Right forelimb (tissue), 1 donor: ENCODE measurements around the gene INAVA.

Source experiments
- DNase-seq: peaks from one replicate; pipeline ENCODE4 v3.0.0-alpha.2; 2018

Gene INAVA

DNA sequence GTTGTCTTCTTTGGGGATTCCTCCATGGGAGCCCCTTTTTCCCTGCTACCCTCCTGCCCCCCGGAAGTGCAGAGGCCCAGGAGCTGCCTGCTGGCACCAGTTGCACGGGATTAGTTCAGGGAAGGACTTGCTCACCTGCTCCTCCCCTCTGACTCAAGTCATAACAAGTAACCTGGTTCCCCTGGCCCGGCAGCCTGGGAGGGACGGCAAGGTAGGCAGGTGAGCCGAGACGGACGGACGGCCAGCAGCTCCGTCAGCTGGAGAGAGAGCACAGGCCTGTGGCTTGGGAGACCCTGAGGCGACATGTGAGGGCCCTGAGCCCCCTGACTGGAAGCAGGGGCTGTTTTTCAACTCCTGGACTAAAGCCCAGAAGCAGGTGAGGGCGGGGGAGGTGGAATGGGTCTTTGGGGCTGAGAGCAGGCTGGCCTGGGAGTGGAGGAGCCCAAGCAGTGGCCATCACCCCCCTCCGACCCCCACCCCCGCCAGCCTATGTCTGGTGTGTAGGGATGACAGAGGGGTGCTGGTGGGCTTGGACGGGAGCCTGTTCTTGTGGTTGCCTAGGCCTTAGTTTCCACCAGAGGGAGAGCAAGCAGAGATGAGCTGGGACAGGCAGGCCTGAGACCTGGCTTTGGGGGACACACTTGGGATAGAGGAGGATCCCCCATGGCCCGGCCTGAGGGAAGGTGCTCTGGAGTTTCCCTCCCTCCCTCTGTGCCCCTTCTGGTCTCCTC lies at the start of gene INAVA:
INAVA (plus strand) TSS at position 189 of the 731 bp plus-strand sequence. CDS start 3,501 bp downstream, outside the sequence.
- no peak for DNase-seq

DNA sequence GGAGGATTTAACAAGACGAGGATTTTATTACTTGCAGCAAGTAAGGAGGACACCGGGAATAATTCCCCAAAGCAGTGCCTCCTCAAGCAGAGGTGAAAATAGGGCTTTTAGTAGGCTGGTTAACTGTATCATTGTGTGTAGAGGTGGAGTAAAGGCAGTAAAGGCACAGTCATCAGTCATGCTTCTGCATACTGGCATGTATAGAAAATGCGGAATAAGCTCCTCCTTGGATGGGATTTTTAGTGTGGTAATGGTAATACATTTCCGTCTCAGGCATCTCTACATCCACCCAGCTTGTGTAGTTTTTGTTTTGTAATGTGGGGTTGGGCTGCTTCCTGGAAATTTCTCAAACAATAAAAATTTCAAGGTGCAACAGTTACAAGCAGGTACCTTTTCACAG lies 49.3 kb upstream of the INAVA start:
- no peak for DNase-seq

- DNase-seq: no peak
Measured at GRCh38 chr1:200846398-200846797, 48.3 kb upstream of the INAVA start.

DNA sequence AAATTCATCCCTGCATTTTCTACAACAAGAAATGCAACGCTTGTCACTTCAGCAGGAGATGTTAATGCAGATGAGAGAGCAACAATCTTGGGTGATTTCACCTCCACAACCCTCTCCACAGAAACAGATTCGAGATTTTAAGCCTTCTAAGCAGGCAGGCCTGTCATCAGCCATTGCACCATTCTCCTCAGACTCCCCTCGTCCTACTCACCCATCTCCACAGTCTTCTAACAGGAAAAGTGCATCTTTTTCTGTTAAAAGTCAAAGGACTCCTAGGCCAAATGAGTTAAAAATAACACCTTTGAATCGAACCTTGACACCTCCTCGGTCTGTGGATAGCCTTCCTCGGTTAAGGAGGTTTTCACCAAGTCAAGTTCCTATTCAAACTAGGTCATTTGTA lies 45.3 kb upstream of the INAVA start:
- DNase-seq: no peak

GRCh38 chr1:200850554-200850953 lies 44.1 kb upstream of the INAVA start:
- no peak for DNase-seq

DNA sequence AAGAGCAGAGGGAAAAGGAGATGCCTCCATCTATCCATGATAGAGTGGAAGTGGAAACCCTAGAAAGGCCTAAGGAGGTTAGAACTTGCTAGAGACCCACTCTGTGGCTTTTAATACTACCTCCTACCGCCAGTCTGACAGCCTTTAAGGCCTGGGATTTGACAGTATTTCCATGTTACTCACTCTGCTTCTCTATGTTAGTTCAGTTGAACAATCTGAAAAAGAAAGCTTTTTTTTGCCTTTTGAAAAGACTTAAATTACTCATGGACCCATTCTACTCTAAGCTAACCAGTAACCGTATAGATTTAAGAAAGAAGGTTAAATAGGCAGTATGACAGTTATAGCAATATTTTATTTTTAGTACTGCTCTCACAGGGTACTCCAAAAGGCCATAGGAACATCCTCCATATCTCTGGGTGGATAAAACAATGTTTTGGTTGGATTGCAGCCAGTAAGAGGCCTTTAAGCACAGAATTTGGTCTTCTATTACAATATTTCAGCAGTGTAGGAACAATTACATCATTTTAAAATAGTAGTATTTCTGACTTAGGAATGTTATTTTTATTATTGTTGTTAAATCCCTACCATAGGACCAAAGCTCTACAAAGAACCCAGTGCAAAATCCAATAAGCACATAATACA lies 37.9 kb upstream of the INAVA start:
- no peak for DNase-seq

DNA sequence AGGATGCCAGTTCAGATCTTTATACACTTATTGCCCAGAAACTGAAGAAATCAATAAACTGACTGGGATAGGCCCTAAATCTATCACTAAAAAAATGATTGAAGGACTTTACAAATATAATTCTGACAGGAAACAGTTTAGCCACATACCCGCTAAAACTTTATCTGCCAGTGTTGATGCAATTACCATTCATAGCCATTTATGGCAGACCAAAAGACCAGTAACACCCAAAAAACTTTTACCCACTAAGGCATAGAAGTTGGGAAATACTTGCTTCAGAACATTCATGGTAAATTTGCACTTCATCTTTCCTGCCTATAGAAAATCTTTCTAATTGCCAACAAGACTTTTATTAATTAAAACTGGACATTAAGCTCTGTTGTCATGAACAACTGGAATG lies 36.9 kb upstream of the INAVA start:
- DNase-seq: no peak

GRCh38 chr1:200861937-200862647 lies 32.6 kb upstream of the INAVA start:
- DNase-seq: no peak

GRCh38 chr1:200862713-200863415 lies 31.8 kb upstream of the INAVA start:
- no peak for DNase-seq

DNA sequence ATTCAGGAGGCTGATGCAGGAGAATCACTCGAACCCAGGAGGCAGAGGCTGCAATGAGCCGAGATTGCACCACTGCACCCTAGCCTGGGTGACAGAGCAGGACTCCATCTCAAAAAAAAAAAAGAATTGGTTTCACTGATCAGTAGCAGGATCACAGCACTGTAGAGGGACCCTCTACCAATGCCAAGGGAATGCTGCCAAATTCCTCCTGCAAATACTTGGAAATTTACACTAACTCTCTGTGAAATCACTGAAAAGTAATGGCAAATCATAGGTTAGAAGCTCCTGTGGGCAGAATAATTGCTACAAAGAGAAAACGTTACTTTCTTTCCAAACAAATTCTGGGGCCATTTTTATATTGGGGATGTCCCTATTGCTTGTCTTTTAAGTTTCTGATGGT lies 28.6 kb upstream of the INAVA start:
- DNase-seq: no peak

- DNase-seq: no peak
Measured at GRCh38 chr1:200866521-200866920, 28.2 kb upstream of the INAVA start.

DNA sequence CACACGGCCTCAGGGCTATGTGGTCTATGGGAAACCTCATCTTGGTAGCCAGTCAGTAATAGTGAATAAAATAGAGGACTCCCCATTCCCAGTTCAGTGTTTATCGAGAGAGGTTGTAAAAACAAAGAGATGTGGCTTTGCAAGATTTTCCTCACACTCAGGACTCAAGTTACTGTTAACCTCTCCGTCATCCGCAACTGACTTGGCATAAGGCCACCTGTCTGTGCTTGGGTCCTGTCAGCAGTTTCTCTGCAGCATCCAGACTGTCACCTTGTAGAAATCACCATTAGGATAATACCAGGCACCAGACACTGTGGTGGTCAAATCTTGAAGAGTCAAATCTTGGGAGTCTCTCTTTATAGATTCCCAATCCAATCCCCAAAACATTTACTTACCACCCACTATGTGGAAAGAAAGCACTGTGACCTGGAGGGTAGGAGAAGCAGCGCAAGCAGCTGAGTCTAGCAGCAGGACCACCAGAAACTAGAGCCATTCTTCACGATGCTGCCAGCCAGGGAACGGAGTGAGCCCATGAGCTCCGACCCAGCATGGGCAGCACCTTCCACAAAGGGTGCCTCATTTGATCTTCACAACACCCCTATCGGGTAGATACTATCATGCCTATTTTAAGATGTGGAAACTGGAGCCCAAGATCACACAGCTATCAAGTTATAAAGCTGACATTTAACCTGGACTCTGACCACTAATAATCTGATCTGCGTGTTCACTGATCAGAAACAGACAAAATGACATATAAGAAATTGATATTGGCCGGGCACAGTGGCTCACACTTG lies 27.5 kb upstream of the INAVA start:
- DNase-seq: no peak

DNA sequence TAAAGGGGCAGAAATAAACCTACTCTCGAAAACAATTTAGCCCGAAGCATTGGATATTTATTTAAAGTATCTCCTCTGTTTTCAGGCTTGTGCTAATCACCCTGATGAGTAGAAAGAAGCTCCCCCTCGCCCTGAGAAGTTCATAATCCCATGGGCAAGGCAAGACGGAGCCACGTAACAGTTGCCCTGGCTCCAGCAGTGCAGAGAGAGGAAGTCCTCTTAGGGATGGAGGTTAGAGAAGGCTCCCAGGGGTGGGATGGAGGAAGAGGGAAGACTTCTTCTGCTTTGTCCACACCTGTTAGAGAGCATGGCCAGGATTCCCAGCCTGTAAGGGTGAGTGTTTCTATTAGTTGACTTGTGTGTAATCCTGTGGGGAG lies 25.3 kb upstream of the INAVA start:
- DNase-seq: no peak

DNA sequence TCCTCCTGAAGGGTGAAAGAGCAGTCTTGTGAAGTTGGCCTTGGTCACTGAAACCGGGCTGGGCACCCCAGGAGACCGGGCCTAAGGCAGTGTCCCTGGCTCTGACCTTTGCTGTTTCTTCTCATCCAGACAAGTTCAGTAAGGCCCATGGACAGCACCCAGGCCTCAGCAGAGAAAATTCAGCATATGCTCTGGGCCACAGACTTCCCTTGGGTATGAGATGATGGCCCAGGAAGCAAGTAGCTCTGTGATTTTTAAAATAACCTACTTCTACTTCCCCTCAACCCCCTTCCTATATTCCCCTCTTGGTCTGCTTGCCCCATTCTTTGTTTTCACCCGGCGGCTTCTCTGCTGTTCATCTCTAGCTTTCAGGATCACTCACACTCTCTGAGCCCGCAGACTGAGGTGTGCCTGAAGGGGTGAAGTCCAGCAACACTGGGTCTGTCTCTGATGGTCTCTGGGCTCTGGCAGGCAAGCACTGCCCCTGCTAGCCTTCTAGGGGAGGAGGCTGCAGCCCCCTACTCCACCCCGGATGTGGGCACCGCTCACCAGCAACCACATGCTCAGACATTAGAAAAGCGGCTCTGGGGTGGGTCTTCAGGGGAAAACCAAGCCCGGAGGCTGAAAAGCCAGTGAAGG lies 24.8 kb upstream of the INAVA start:
- DNase-seq: no peak

DNA sequence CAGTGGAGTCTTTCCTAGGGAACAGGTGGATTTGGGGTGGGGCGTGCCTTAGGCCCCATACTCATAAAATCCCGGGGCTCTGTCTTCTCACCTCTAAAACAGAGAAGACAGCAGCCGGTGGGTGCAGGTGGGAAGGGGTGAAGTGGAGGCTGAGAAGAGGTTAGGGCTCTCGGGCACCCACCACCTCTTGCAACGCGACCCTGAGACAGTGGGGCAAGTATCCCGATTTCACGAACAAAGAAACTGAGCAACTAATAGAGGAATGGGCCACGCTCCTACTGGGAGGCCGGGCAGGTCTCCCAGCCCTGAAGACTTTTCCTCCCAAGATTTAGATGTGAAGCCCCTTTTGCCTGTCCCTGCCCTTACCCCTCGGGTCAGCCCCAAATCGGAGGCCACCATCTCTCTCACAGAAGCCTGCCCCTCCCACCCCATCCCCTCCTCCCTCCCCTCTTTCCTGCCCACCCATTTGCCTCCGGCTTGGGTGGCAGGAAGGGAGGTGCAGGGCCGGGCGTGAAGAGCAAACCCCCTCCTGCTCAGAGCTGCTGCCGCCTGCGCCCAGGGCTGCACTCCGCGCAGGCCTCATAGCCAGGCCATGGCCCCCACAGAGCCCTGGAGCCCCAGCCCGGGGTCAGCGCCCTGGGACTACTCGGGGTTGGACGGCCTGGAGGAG lies 22.1 kb upstream of the INAVA start, which contains the start of gene GPR25:
GPR25 (plus strand) TSS at position 536 of the 670 bp plus-strand sequence; CDS start at position 593, 57 bp downstream.
- no peak for DNase-seq

DNA sequence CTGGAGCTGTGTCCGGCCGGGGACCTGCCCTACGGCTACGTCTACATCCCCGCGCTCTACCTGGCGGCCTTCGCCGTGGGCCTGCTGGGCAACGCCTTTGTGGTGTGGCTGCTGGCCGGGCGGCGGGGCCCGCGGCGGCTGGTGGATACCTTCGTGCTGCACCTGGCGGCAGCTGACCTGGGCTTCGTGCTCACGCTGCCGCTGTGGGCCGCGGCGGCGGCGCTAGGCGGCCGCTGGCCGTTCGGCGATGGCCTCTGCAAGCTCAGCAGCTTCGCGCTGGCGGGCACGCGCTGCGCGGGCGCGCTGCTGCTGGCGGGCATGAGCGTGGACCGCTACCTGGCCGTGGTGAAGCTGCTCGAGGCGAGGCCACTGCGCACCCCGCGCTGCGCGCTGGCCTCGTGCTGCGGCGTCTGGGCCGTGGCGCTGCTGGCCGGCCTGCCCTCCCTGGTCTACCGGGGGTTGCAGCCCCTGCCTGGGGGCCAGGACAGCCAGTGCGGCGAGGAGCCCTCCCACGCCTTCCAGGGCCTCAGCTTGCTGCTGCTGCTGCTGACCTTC lies 21.5 kb upstream of the INAVA start:
- no peak for DNase-seq

GRCh38 chr1:200873671-200874397 lies 20.9 kb upstream of the INAVA start:
- DNase-seq: no peak

- no peak for DNase-seq
Measured at GRCh38 chr1:200874694-200875093, 20.0 kb upstream of the INAVA start.

- DNase-seq: no peak
Measured at GRCh38 chr1:200875416-200875815, 19.3 kb upstream of the INAVA start.

GRCh38 chr1:200877010-200877409 lies 17.7 kb upstream of the INAVA start:
- no peak for DNase-seq
